Fibroblast of lung (primary cell): ENCODE data around the gene HDLBP. TPM values are rescaled to one million over a fixed set of nuclear protein-coding genes. Genes with fewer than 3 reads are reported as not detected.

Experiments used
- DNase-seq, 2 donors: peaks; one replicate each; pipeline versions ENCODE4 v3.0.0 to v3.0.0-alpha.2; 2010; ENCODE audit warnings: low read depth in 2 of 2
- H2AFZ ChIP-seq: 2 replicates; pipeline ENCODE4 v1.5.1; 2012; ENCODE audit warnings: low read length, control low read depth, inconsistent platforms
- H3K27ac ChIP-seq: 2 replicates; pipeline ENCODE4 v1.5.1; 2011; ENCODE audit warnings: low read length, control low read depth; ENCODE audit not compliant: insufficient read depth
- H3K27me3 ChIP-seq: 2 replicates; pipeline ENCODE4 v1.5.1; 2011; ENCODE audit warnings: mild to moderate bottlenecking, low read length; ENCODE audit not compliant: control insufficient read depth, insufficient read depth
- H3K36me3 ChIP-seq: 2 replicates; pipeline ENCODE4 v1.5.1; 2011; ENCODE audit warnings: low read length; ENCODE audit not compliant: control insufficient read depth, insufficient read depth
- H3K4me1 ChIP-seq: 2 replicates; pipeline ENCODE4 v1.5.1; 2011; ENCODE audit warnings: low read length; ENCODE audit not compliant: control insufficient read depth, insufficient read depth; ENCODE audit errors: extremely low read depth
- H3K4me2 ChIP-seq: 2 replicates; pipeline ENCODE4 v1.5.1; 2011; ENCODE audit warnings: low read length, control low read depth; ENCODE audit not compliant: insufficient read depth; ENCODE audit errors: extremely low read depth
- H3K4me3 ChIP-seq, 4 experiments: fragments of 200-600 bp in 1 of 4; sonication (generic) in 1 of 4; replicated peaks in 1 of 4; 2 replicates each; pipeline ENCODE4 v1.5.1; 2011 to 2016; ENCODE audit warnings: low read length in 4 of 4, low read depth in 3 of 4, mild to moderate bottlenecking in 3 of 4, control low read depth in 2 of 4, inconsistent platforms in 1 of 4, mixed read lengths in 1 of 4; ENCODE audit not compliant: insufficient read depth in 1 of 4; ENCODE audit errors: control extremely low read depth in 1 of 4
- H3K79me2 ChIP-seq: 2 replicates; pipeline ENCODE4 v1.5.1; 2012; ENCODE audit warnings: mild to moderate bottlenecking, low read length, inconsistent platforms; ENCODE audit not compliant: control insufficient read depth, insufficient read depth
- H3K9ac ChIP-seq: 2 replicates; pipeline ENCODE4 v1.5.1; 2011; ENCODE audit warnings: mild to moderate bottlenecking, low read length, control low read depth; ENCODE audit not compliant: insufficient read depth
- H3K9me3 ChIP-seq: 2 replicates; pipeline ENCODE4 v1.5.1; 2012; ENCODE audit warnings: low read depth, low read length; ENCODE audit not compliant: control insufficient read depth, insufficient read depth
- H4K20me1 ChIP-seq: 2 replicates; pipeline ENCODE4 v1.5.1; 2011; ENCODE audit warnings: low read length; ENCODE audit not compliant: control insufficient read depth, insufficient read depth; ENCODE audit errors: extremely low read depth
- EZH2 ChIP-seq: IDR thresholded peaks from 2 replicates; pipeline ENCODE4 v1.5.1; 2012; ENCODE audit warnings: low read length, control low read depth, mild to moderate bottlenecking; ENCODE audit errors: missing control alignments
- polyA plus RNA-seq, 2 donors: library from polyadenylated mRNA; depleted of rRNA in 1 of 2; stranded (reverse) in 1 of 2; unstranded in 1 of 2; fragments of >200 nt; gene quantifications; 2 replicates each; pipeline ENCODE4 v1.2.1, GENCODE V29; 2011 to 2012; ENCODE audit warnings: missing spikeins in 1 of 2
- total RNA-seq: library from RNA; depleted of rRNA; stranded (reverse); fragments of >200 nt; gene quantifications from 2 replicates; pipeline ENCODE4 v1.2.1, GENCODE V29; 2014
- TF ChIP-seq, protein P1 (sequence below), 2 donors: IDR thresholded peaks in 1 of 2; conservative IDR thresholded peaks in 1 of 2; 1 replicate in 1 of 2; 2 replicates in 1 of 2; pipeline ENCODE4 v1.5.1; 2011 to 2012; ENCODE audit warnings: low read length in 2 of 2, control low read depth in 1 of 2, inconsistent platforms in 1 of 2, low read depth in 1 of 2, mild to moderate bottlenecking in 1 of 2

HDLBP gene
- total and polyA plus RNA-seq, 2 donors (not counting 1 experiment from before 2014, with no cell fraction given) = 626 to 1,354 TPM

DNA sequence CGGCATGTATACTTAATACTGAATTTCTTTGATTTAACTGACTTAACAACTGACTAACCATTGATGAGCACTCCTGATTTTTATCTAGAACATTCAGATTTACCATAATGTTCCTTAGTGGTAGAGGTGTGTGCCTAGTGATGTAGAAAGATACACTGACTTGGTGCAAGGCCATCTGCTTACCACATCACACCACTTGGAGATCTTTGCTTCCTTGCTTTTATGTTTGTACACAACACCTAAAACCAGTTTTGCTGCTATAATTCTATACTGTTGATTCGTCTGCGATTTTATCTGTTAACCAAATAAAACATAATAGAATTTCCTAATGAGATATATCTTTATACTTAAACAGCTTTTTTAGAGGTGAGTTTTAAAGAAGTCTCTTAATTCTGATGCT is 36.8 kb upstream of the HDLBP start:
- Histone ChIP-seq H3K4me2 (no peak overlapping the region), H3K27ac (no peak overlapping the region), H3K36me3 (peaks cover 12% of the 10 kb centered on the region), H3K79me2 (peaks cover 8% of the 10 kb centered on the region), H4K20me1 (no peaks in the 10 kb centered on the region), H3K9ac (no peak overlapping the region), H3K27me3 (no peaks in the 10 kb centered on the region), H3K4me1 (peaks cover 6% of the 10 kb centered on the region), H2AFZ (no peak overlapping the region), H3K9me3 (no peaks in the 10 kb centered on the region), H3K4me3 (no peak overlapping the region)
- DNase-seq = no peak
- TF ChIP-seq, protein P1, sequence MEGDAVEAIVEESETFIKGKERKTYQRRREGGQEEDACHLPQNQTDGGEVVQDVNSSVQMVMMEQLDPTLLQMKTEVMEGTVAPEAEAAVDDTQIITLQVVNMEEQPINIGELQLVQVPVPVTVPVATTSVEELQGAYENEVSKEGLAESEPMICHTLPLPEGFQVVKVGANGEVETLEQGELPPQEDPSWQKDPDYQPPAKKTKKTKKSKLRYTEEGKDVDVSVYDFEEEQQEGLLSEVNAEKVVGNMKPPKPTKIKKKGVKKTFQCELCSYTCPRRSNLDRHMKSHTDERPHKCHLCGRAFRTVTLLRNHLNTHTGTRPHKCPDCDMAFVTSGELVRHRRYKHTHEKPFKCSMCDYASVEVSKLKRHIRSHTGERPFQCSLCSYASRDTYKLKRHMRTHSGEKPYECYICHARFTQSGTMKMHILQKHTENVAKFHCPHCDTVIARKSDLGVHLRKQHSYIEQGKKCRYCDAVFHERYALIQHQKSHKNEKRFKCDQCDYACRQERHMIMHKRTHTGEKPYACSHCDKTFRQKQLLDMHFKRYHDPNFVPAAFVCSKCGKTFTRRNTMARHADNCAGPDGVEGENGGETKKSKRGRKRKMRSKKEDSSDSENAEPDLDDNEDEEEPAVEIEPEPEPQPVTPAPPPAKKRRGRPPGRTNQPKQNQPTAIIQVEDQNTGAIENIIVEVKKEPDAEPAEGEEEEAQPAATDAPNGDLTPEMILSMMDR (conservative IDR thresholded peaks at IDR 0.05 in 1 of 2, IDR thresholded peaks at IDR 0.05 in 1 of 2; ENCODE audit: low read depth in 1 of 2, low read length in 2 of 2) = no peak
- TF ChIP-seq EZH2 = no peak

DNA sequence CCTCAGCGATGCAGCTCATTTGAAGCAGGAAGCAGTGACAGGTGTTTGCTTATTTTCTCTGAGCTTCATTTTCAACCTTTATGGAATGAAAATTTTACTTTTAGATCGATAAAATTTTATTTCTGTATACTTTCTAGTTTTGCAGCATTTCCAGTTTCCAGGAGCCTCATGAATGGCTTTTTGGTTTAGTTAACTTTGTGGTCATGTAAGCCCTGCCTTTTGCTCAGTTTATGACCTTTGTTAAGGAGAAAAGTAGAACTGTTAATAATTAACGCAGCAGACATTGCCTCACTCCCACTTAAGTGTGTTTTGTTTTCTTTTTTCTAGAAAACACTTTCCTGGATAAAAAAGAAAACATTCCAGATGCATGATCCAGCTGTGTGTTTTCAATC is 36.2 kb upstream of the HDLBP start:
- Histone ChIP-seq H3K4me1 (peaks cover 6% of the 10 kb centered on the region), H2AFZ (no peak overlapping the region), H3K27ac (no peak overlapping the region), H3K4me3 (no peak overlapping the region), H3K36me3 (peaks cover 13% of the 10 kb centered on the region), H3K4me2 (no peak overlapping the region), H4K20me1 (no peaks in the 10 kb centered on the region), H3K27me3 (no peaks in the 10 kb centered on the region), H3K79me2 (peaks cover 2% of the 10 kb centered on the region), H3K9me3 (no peaks in the 10 kb centered on the region), H3K9ac (no peak overlapping the region)
- no peak for DNase-seq
- TF ChIP-seq, protein P1 (conservative IDR thresholded peaks at IDR 0.05 in 1 of 2, IDR thresholded peaks at IDR 0.05 in 1 of 2; ENCODE audit: low read depth in 1 of 2, low read length in 2 of 2) = no peak
- TF ChIP-seq EZH2 = no peak

DNA sequence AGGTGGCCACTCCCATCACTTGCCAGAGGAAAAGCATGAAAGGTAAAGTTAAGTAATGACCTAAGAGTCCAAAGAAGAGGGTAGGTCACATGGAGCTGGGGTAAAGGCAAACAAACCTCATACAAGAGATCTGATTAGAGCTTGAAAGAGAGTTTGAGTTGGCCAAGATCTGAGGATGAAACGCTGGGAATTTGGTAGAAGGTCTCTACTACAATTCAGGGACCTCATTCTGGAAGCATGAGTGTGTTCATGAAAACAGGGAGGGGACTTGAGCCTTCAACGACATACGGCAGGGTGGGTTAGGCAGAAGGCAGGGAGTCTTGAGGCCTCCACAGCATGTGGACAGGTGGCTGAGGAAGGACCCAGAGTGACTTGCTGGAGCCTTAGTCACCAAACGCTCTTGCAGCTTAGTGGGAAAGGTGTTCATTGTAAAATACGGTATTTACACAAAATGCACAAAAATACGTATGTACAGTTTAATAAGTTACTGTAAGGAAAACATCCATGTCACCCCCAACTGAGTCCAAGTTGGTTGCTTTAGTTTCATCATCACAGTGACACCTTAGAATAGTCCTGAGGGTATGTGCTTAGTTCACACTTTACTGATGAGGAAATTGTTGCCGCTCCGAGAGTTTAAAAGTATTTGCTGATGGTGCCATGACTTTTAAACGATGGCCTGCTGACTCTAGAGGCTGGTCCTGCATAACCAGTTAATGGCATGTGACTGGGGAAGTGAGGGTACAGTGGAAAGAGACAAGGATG is 35.6 kb upstream of the HDLBP start:
- H3K36me3 ChIP-seq = peaks cover 15% of the 10 kb centered on the region
- H2AFZ ChIP-seq = no peak overlapping the region
- no peaks in the 10 kb centered on the region for H4K20me1 ChIP-seq
- H3K79me2 ChIP-seq = no peaks in the 10 kb centered on the region
- H3K27ac ChIP-seq = no peak overlapping the region
- H3K9me3 ChIP-seq = no peaks in the 10 kb centered on the region
- no peak overlapping the region for H3K9ac ChIP-seq
- H3K4me1 ChIP-seq = peaks cover 6% of the 10 kb centered on the region
- no peak overlapping the region for H3K4me2 ChIP-seq
- H3K27me3 ChIP-seq = no peaks in the 10 kb centered on the region
- TF ChIP-seq, protein P1 (conservative IDR thresholded peaks at IDR 0.05 in 1 of 2, IDR thresholded peaks at IDR 0.05 in 1 of 2; ENCODE audit: low read depth in 1 of 2, low read length in 2 of 2) = no peak
- TF ChIP-seq EZH2 = no peak
- no peak overlapping the region for H3K4me3 ChIP-seq
- no peak for DNase-seq
